Sigmoid colon (tissue), 4 donors: ENCODE measurements around the gene TMEM156.

Experiments used
- POLR2A ChIP-seq, 2 donors: fragments of 450-650 bp; IDR thresholded peaks; one replicate each; pipeline ENCODE4 v1.6.1; 2016; ENCODE audit warnings: antibody characterized with exemption in 2 of 2, mild to moderate bottlenecking in 2 of 2, moderate library complexity in 2 of 2
- POLR2AphosphoS5 ChIP-seq, 4 donors: sonication (generic); formaldehyde crosslinking; IDR thresholded peaks; one replicate each; pipeline ENCODE4 v1.6.1; 2017; ENCODE audit warnings: antibody characterized with exemption in 4 of 4
- TF ChIP-seq, protein P1 (sequence below), 4 experiments: fragments of 450-650 bp in 3 of 4; fragments of 200-600 bp in 1 of 4; IDR thresholded peaks; one replicate each; pipeline ENCODE4 v1.5.1; 2016 to 2019; ENCODE audit warnings: antibody characterized with exemption in 4 of 4, mild to moderate bottlenecking in 3 of 4, moderate library complexity in 2 of 4

DNA sequence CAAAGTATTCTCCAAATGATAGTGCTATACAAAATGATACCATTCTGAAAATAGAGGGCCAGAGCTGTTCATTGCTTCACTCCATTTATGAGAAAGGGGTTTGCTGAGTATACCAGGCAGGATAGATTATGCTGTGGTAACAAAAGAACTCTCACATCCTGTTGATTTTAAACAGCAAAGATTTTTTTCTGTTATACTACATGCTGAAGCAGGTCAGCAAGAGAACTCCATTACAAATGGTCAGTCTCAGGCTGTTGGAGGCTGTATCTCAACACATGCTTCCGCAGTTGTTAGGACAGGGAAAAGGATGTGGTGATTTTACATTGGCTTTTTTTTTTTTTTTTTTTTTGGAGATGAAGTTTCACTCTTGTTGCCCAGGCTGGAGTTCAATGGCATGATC lies 16.1 kb upstream of the TMEM156 start:
- TF ChIP-seq POLR2A (IDR thresholded peaks at IDR 0.05) (no peak), POLR2AphosphoS5 (IDR thresholded peaks at IDR 0.05) (no peak)
- TF ChIP-seq, protein P1, sequence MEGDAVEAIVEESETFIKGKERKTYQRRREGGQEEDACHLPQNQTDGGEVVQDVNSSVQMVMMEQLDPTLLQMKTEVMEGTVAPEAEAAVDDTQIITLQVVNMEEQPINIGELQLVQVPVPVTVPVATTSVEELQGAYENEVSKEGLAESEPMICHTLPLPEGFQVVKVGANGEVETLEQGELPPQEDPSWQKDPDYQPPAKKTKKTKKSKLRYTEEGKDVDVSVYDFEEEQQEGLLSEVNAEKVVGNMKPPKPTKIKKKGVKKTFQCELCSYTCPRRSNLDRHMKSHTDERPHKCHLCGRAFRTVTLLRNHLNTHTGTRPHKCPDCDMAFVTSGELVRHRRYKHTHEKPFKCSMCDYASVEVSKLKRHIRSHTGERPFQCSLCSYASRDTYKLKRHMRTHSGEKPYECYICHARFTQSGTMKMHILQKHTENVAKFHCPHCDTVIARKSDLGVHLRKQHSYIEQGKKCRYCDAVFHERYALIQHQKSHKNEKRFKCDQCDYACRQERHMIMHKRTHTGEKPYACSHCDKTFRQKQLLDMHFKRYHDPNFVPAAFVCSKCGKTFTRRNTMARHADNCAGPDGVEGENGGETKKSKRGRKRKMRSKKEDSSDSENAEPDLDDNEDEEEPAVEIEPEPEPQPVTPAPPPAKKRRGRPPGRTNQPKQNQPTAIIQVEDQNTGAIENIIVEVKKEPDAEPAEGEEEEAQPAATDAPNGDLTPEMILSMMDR (IDR thresholded peaks at IDR 0.05), result no peak
